ENCODE results near the gene PRKRIP1.

Gene PRKRIP1

GRCh38 chr7:102459221-102459844 lies 63.2 kb downstream of the PRKRIP1 start:
- Histone ChIP-seq H3K27ac (ENCODE audit: low read depth, low read length) (no peak overlapping the region), H3K4me1 (ENCODE audit: insufficient read depth, low read length) (no peaks in the 10 kb centered on the region), H3K27me3 (ENCODE audit: insufficient read depth, low read length) (no peaks in the 10 kb centered on the region), H3K4me3 (ENCODE audit: low read length) (no peak overlapping the region), H3K36me3 (ENCODE audit: insufficient read depth, low read length) (peaks cover 36% of the 10 kb centered on the region), H3K9ac (ENCODE audit: low read depth, low read length) (no peak overlapping the region), H3K9me3 (ENCODE audit: insufficient read depth, low read depth, low read length) (no peaks in the 10 kb centered on the region)
- 95% methylated on average over 24 of the region's 24 CpGs for WGBS

GRCh38 chr7:102460467-102460866 lies 64.3 kb downstream of the PRKRIP1 start:
- no peak overlapping the region for H3K27ac ChIP-seq (ENCODE audit: low read depth, low read length)

GRCh38 chr7:102463841-102464576 lies 67.8 kb downstream of the PRKRIP1 start:
- Histone ChIP-seq H3K36me3 (ENCODE audit: insufficient read depth, low read length) (peaks cover 11% of the 10 kb centered on the region), H3K27ac (ENCODE audit: low read depth, low read length) (peak overlapping the region; percentile 77), H3K9me3 (ENCODE audit: insufficient read depth, low read depth, low read length) (no peaks in the 10 kb centered on the region), H3K4me3 (ENCODE audit: low read length) (peak overlapping the region; percentile 99), H3K9ac (ENCODE audit: low read depth, low read length) (peak overlapping the region; percentile 94), H3K27me3 (ENCODE audit: insufficient read depth, low read length) (no peaks in the 10 kb centered on the region), H3K4me1 (ENCODE audit: insufficient read depth, low read length) (no peaks in the 10 kb centered on the region)
- WGBS: 18% methylated on average over 23 of the region's 24 CpGs

More at GRCh38 chr7:102460467-102460866, 64.3 kb downstream of the PRKRIP1 start:
- H3K9me3 ChIP-seq (ENCODE audit: insufficient read depth, low read depth, low read length): no peaks in the 10 kb centered on the region
- H3K4me3 ChIP-seq (ENCODE audit: low read length): no peak overlapping the region
- 94% methylated on average over 8 of the region's 8 CpGs for WGBS
- peaks cover 36% of the 10 kb centered on the region for H3K36me3 ChIP-seq (ENCODE audit: insufficient read depth, low read length)
- no peak overlapping the region for H3K9ac ChIP-seq (ENCODE audit: low read depth, low read length)
- no peaks in the 10 kb centered on the region for H3K27me3 ChIP-seq (ENCODE audit: insufficient read depth, low read length)
- H3K4me1 ChIP-seq (ENCODE audit: insufficient read depth, low read length): no peaks in the 10 kb centered on the region

GRCh38 chr7:102464577-102465280 lies 68.6 kb downstream of the PRKRIP1 start, which contains the start of the genes ALKBH4 and LRWD1:
Gene ALKBH4, minus strand, starts transcription at chr7:102464863. Its CDS starts 27 bp downstream, at chr7:102464836.
Gene LRWD1, plus strand, starts transcription at chr7:102464984. Its CDS starts 97 bp downstream, at chr7:102465081.
- H3K36me3 ChIP-seq (ENCODE audit: insufficient read depth, low read length): peaks cover 9% of the 10 kb centered on the region
- H3K4me3 ChIP-seq (ENCODE audit: low read length): peak within 1 kb of the TSS; percentile 99
- peak within 1 kb of the TSS; percentile 94 for H3K9ac ChIP-seq (ENCODE audit: low read depth, low read length)
- peak within 1 kb of the TSS; percentile 77 for H3K27ac ChIP-seq (ENCODE audit: low read depth, low read length)
- H3K4me1 ChIP-seq (ENCODE audit: insufficient read depth, low read length): no peaks in the 10 kb centered on the region
- no peaks in the 10 kb centered on the region for H3K9me3 ChIP-seq (ENCODE audit: insufficient read depth, low read depth, low read length)
- under 1% methylated on average over 81 of the region's 81 CpGs for WGBS
- H3K27me3 ChIP-seq (ENCODE audit: insufficient read depth, low read length): no peaks in the 10 kb centered on the region

- Histone ChIP-seq H3K4me1 (ENCODE audit: insufficient read depth, low read length) (no peaks in the 10 kb centered on the region), H3K4me3 (ENCODE audit: low read length) (peak overlapping the region; percentile 99), H3K36me3 (ENCODE audit: insufficient read depth, low read length) (peaks cover 14% of the 10 kb centered on the region), H3K9ac (ENCODE audit: low read depth, low read length) (no peak overlapping the region), H3K27ac (ENCODE audit: low read depth, low read length) (no peak overlapping the region), H3K9me3 (ENCODE audit: insufficient read depth, low read depth, low read length) (no peaks in the 10 kb centered on the region), H3K27me3 (ENCODE audit: insufficient read depth, low read length) (no peaks in the 10 kb centered on the region)
- WGBS: 91% methylated on average over 7 of the region's 7 CpGs
Observed at GRCh38 chr7:102466097-102466496, 69.9 kb downstream of the PRKRIP1 start.

GRCh38 chr7:102467581-102468477 lies 71.7 kb downstream of the PRKRIP1 start:
- H3K36me3 ChIP-seq (ENCODE audit: insufficient read depth, low read length): peaks cover 23% of the 10 kb centered on the region
- WGBS: 95% methylated on average over 24 of the region's 24 CpGs

GRCh38 chr7:102468478-102469350 lies 72.6 kb downstream of the PRKRIP1 start:
- Histone ChIP-seq H3K36me3 (ENCODE audit: insufficient read depth, low read length) (peaks cover 31% of the 10 kb centered on the region), H3K27me3 (ENCODE audit: insufficient read depth, low read length) (no peaks in the 10 kb centered on the region), H3K27ac (ENCODE audit: low read depth, low read length) (no peak overlapping the region), H3K9ac (ENCODE audit: low read depth, low read length) (no peak overlapping the region), H3K4me3 (ENCODE audit: low read length) (no peak overlapping the region), H3K4me1 (ENCODE audit: insufficient read depth, low read length) (no peaks in the 10 kb centered on the region), H3K9me3 (ENCODE audit: insufficient read depth, low read depth, low read length) (no peaks in the 10 kb centered on the region)
- WGBS: 93% methylated on average over 40 of the region's 40 CpGs

More at GRCh38 chr7:102467581-102468477, 71.7 kb downstream of the PRKRIP1 start:
- H3K4me3 ChIP-seq (ENCODE audit: low read length): no peak overlapping the region
- H3K27ac ChIP-seq (ENCODE audit: low read depth, low read length): no peak overlapping the region
- no peak overlapping the region for H3K9ac ChIP-seq (ENCODE audit: low read depth, low read length)
- no peaks in the 10 kb centered on the region for H3K9me3 ChIP-seq (ENCODE audit: insufficient read depth, low read depth, low read length)
- no peaks in the 10 kb centered on the region for H3K4me1 ChIP-seq (ENCODE audit: insufficient read depth, low read length)
- H3K27me3 ChIP-seq (ENCODE audit: insufficient read depth, low read length): no peaks in the 10 kb centered on the region

GRCh38 chr7:102469351-102469971 lies 73.3 kb downstream of the PRKRIP1 start:
- 94% methylated on average over 24 of the region's 24 CpGs for WGBS

GRCh38 chr7:102469972-102470825 lies 74.0 kb downstream of the PRKRIP1 start:
- WGBS: 88% methylated on average over 16 of the region's 20 CpGs
- no peaks in the 10 kb centered on the region for H3K4me1 ChIP-seq (ENCODE audit: insufficient read depth, low read length)
- no peaks in the 10 kb centered on the region for H3K27me3 ChIP-seq (ENCODE audit: insufficient read depth, low read length)
- no peaks in the 10 kb centered on the region for H3K9me3 ChIP-seq (ENCODE audit: insufficient read depth, low read depth, low read length)
- H3K36me3 ChIP-seq (ENCODE audit: insufficient read depth, low read length): peaks cover 31% of the 10 kb centered on the region
- H3K9ac ChIP-seq (ENCODE audit: low read depth, low read length): no peak overlapping the region
- no peak overlapping the region for H3K27ac ChIP-seq (ENCODE audit: low read depth, low read length)
- H3K4me3 ChIP-seq (ENCODE audit: low read length): no peak overlapping the region

More at GRCh38 chr7:102469351-102469971, 73.3 kb downstream of the PRKRIP1 start:
- Histone ChIP-seq H3K36me3 (ENCODE audit: insufficient read depth, low read length) (peaks cover 31% of the 10 kb centered on the region), H3K4me3 (ENCODE audit: low read length) (no peak overlapping the region), H3K9me3 (ENCODE audit: insufficient read depth, low read depth, low read length) (no peaks in the 10 kb centered on the region), H3K27me3 (ENCODE audit: insufficient read depth, low read length) (no peaks in the 10 kb centered on the region), H3K27ac (ENCODE audit: low read depth, low read length) (no peak overlapping the region), H3K9ac (ENCODE audit: low read depth, low read length) (no peak overlapping the region), H3K4me1 (ENCODE audit: insufficient read depth, low read length) (no peaks in the 10 kb centered on the region)
